Stimulated activated CD8-positive, alpha-beta memory T cell treated with anti-CD3 and anti-CD28 coated beads, Interleukin-4, amount 100 ng/mL, for 48 hours (primary cell): ENCODE results near the gene GMCL1.
"Not testable (repeated sequence)": the region's sequence is repeated elsewhere in the genome, so short reads cannot be mapped to it uniquely, and the experiment has no call there.

ENCODE experiments used
- DNase-seq: peaks from one replicate; pipeline ENCODE4 v3.0.0-alpha.2; 2020

GMCL1 gene

DNA sequence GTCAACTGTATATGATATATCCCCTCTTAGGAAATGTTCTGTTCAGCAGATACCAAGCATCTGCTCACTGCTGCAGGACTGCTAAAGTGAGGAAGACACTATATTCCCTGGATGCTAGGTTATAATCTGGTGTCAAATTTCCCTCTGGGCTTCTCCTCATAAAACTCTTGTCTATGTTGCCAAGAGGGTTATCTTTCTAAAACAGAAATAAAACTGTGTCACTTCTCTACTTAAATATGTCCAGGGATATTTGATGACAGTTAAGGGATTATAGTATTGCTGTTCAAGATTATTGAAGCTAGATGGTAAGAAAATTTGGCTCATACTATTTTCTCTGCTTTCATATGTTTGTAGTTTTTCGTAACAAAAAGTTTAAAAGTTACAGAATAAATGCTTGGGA is 33.8 kb downstream of the GMCL1 start:
- no peak for DNase-seq

DNA sequence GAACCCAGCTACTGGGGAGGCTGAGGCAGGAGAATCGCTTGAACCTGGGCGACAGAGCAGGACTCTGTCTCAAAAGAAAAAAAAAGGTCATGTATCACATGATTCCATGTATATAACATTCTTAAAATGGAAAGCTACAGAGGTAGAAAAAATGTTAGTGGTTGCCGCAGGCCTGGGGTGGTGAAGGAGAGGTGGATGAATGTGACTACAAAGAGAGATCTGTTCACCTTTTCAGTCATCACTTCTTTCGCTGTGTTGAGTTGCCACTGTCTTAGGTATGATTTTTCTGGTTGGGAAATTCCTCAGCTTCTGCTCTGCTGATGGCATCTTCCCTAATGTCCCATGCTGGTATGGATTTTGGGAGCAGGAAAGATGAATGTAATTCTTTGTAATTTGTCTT is 59.0 kb downstream of the GMCL1 start:
- no peak for DNase-seq

DNA sequence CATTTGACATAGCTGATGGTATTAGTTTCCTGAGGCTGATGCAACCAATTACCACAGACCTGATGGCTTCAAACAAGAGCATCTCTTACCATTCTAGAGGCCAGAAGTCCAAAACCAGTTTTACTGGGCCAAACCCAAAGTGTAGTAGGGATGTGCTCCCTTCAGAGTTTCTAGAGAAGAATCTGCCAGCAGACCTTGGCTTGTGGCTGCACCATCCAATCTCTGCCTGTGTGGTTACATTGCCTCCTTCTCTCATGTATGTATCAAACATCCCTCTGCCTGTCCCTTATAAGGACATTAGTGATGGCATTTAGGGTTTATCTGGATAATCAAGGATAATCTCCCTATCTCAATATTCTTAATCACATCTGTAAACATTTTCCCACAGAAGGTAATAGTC is 59.8 kb downstream of the GMCL1 start:
- DNase-seq = no peak

DNA sequence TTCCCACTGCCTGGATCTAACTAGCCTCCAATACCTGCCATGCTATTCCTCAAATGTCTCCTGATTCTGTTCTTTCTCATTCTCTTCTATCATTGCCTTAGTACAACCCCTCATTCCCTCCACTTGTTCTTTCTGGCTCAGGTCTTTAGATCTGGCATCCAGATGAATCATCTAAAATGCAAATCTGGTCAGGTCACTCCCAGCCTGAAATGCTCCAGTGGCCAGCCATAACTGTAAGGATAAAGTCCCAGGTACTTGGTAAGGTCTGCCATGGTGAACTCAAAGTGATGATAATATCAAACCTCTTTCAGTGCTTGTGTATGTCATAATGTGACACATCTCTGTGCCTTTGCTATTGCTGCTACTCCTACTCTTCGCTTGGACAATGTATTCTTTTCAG is 61.4 kb downstream of the GMCL1 start:
- no peak for DNase-seq

DNA sequence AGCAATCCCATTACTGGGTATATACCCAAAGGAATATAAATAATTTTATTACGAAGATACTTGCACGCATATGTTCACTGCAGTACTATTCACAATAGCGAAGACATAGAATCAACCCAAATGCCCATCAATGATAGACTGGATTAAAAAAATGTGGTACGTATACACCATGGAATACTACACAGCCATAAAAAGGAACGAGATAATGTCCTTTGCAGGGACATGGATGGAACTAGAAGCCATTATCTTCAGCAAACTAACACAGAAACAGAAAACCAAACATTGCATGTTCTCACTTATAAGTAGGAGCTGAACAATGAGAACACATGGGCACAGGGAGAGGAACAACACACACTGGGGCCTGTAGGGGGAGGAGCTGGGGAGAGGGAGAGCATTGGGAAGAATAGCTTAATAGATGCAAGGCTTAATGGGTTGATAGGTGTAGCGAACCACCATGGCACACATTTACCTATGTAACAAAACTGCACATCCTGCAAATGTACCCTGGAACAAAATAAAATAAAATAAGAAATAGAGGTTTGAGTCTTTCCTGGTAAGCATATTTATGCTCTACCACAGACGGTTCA is 63.5 kb downstream of the GMCL1 start:
- not testable (repeated sequence) for DNase-seq

DNA sequence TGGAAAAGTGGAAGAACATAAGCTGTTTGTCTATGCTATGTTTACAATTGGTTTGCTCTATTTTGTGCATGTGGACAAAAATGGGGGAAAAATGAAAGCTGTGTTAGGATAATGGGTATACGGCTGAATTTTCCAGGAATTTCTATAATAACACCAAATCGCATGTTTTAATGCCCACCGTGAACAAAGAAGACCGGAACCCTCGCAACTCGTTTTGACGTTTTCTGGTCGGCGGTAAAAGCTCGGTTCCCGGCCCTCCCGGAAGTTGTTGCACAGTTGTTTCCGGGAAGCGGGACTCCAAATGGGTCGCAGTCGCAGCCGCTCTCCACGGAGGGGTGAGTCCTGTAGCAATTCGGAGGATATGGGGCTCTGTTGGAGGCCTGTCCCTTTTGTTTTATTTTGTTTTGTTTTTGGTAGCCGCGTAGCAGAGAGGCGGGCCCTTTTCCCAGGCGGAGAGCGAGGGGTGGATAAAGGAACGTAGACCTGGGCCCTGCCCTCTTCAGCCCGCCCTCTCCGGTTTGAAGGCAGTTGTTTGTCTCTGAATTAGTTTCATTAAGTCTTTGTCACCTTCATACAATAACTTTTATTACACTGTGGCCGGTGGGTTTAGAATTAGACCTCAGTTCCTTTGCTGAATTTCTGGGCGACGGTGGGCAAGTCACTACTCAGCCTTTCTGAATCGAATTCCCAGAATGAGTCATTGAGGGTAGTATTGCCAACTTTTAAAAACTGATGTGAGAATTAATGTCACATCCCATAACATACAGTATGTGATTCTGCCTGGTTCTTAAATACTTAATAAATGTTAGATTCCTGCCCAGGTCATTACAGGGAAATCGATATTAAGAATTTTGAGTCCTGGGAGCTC is 64.5 kb downstream of the GMCL1 start, which contains the start of gene SNRNP27:
Gene SNRNP27, plus strand, starts transcription at position 273 of the 868 bp plus-strand sequence. Its CDS starts 29 bp downstream, at position 302.
- peak; percentile 86 for DNase-seq

DNA sequence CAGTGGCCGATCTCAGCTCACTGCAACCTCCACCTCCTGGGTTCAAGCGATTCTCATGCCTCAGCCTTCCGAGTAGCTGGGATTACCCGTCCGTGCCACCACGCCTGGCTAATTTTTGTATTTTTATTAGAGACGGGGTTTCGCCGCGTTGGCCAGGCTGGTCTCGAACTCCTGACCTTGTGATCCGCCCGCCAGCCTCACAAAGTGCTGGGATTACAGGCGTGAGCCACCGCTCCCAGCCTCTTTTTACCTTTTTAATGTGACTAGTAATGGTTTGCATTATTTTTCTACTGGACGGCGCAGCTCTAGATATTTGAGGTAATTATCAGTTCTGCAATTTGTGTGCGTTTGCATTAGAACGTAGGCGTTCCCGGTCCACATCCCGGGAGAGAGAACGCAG is 65.3 kb downstream of the GMCL1 start:
- not testable (repeated sequence) for DNase-seq

DNA sequence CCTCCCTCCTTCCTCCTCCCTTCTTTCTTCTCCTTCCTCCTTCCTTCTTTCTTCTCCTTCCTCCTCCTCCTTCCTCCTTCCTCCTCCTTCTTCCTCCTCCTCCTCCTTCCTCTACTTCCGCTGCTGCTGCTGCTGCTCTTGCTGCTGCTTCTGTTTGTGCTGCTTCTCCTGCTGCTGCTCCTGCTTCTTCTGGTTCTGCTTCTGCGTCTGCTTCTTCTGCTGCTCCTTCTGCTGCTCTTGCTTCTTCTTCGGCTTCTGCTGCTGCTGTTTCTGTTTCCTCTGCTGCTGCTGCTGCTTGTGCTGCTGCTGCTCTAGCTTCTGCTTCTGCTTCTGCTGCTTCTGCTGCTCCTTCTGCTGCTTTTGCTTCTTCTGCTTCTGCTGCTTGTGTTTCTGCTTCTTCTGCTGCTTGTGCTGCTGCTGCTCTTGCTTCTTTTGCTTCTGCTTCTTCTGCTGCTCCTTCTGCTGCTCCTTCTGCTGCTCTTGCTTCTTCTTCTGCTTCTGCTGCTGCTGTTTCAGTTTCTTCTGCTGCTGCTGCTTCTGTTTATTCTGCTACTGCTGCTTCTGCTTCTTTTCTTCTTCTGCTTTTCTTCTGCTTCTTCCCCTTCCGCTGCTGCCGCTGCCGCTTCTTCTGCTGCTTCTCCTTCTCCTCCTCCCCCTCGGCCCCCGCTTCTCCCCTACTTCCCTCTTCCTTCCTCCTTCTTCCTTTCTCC is 72.9 kb downstream of the GMCL1 start:
- DNase-seq = no peak

DNA sequence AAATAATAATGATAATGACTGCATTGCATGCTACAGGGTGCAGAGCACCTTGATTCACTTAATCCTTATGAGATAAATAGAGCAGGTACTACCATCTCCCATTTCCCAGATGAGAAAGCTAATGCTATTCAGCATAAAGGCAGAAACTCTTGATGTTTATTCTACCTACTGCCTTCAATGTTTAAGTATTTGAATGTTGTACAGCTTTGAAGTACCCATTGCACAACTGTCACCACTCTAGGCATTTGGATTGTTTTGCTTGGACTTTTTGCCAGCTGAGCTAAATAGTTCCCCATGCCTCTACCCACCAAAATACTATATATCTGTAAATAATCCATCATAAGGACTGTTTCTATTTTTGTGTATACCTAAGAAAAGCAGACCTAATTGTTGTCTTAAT is 77.8 kb downstream of the GMCL1 start:
- DNase-seq = no peak

DNA sequence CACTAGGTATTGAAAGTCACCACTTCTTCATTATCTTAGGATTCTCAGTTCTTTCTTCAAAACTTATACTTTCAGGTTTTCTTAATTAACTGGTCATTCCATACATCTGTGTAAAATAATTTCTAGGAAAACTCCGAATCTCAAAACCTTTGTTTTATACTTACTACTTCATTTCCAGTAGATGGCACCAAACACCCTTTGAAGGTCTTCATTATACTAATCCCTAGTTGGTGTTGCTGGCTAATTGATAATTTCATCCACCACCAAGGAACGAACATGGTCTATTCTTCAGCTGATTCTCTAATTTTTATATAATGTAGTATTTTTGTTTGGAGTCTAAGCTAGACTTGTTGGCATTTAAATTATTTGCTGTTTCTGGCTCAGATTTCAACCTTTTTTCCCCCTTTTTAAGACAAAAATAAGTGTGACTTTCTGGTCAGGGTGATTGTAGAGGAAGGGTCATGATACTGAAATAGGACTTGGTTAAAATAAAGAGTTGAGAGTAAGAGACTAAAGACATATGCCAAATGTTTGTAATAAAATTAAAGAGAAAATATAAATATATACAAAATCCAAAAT is 82.6 kb downstream of the GMCL1 start:
- DNase-seq = no peak

DNA sequence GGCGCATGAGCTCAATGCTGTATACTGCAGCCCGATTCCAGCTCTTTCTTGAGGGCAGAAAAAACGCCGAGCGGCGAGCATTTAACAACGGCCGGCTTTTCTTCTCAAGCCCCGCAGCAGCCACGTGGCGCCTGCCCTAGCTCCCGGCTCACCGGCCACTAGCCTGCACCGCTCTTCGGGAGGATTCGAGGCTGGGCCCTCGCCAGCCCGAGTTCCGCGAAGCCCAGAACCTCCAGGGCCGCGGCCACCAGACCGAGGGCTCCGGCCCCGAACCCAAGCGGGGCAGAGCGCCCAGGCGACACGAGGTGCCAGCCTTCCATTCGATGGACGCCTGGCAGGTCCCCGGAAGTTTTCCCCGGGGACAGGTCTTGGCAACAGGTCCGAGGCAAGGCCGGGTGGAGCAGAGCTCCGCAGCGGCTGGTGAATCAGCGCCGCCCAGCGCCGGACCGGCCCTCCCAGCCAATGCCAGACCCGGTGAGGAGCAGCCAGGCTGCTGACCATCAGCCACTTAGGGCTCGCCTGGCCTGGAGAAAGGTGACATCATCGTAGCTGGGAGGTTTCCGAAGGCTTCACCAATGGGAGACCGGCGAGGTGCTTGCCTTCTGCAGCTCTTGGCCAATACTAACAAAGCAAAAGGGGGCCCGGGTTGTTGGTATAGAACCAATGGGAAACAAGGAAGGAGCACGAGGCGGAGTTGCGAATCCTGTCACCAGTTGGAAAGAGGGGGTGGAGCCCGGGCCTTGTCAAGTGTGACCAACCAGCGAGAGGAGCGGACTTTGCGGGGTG is 84.9 kb downstream of the GMCL1 start:
- DNase-seq = no peak

DNA sequence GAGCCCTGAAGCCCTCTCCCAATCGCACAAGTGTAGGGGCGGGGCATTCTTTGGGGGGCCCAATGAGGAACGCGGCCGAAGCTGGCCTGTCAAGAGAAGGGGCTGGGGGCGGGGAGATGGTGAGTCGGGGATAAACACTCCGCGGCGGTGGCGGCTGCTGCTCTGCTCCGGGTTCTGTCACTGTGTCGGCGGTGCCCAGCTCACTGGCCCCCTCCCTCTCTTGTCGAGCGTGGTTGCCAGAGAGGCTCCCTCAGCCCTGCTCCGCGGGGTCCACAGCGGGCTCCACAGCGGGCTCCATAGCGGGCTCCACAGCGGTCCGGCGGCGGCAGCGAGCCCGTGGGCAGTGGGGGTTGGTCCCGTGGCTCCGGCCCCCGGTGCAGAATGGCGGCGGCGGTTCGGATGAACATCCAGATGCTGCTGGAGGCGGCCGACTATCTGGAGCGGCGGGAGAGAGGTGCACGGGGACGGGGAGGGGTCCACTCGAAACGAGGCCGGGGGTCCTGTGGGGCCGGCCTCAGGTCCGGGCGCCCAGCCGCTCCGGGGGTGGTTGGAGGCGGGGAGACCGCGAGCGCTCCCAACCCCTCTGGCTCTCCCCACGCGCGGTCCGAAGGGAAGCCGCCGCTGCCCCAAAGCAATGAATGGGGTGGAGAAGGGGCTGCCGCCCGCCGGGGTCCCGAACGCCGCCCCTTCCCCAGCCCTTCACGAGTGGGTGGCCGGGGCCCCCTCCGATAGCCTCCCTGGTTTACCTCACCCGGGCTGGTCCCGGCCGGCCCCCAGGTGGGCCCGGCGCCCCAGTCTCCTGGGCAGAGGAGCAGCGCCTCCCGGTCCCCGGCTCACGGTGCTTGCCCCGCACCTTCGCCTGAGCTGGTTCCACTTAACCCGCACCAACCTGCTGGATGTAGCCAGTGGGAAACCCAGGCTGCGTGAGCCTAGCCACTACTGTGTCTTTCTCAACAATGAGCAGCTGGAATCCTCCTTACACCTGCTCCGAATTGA is 85.8 kb downstream of the GMCL1 start, which contains the start of gene MXD1:
Gene MXD1, plus strand, starts transcription at position 160 of the 996 bp plus-strand sequence. Its CDS starts 222 bp downstream, at position 382.
- DNase-seq = peak; percentile 100

DNA sequence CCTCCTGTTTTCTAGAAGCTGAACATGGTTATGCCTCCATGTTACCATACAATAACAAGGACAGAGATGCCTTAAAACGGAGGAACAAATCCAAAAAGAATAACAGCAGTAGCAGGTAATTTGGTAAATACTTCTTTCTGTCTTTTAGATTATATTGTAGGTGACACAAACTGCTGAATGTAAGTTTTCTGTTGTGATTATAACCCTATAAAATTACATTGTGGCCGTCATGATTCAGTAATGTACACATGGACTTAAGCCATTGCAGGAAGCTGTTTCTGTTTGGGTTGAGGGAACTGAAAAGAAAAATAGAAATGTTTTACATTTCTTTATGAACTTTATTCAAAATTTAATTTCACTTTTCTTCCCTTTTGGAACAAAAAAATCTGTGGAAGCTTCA is 86.6 kb downstream of the GMCL1 start:
- no peak for DNase-seq

DNA sequence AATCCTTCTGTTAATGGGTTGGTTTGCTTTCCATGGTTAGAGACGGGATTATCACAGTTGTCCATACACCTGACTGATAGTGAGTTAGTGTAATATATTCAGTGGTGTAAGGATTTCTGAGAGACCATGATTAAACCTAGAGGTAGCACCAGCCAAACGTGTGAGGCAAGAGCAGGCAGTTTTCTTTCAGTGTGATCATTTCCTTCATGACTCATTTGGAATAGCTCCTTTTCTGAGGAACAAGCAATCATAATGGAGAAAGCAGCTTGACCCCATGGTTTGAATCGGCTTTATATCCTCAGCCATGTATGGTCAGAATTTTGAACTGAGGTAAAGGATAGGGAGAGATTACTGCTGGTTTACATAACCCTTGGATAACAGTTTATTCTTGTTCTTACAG is 88.4 kb downstream of the GMCL1 start:
- DNase-seq = no peak

DNA sequence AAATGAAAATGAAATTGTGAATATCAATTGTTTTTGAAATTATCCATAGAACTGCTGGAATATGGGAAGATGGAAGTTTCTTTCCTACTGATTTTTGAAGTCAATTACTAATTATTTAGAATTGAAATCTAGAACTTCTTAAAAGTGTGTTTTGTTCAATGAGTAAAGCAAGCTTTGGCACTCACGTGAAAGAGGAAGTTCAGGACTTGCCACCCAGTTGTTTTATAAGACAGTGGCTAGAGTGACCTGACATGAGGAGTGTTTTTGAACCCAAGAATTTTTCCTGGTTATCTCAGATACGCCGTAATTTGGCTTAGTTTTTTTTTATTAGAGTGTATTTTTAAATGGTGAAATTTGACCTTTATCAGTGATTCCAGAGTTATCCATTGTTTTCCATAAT is 88.9 kb downstream of the GMCL1 start:
- no peak for DNase-seq

DNA sequence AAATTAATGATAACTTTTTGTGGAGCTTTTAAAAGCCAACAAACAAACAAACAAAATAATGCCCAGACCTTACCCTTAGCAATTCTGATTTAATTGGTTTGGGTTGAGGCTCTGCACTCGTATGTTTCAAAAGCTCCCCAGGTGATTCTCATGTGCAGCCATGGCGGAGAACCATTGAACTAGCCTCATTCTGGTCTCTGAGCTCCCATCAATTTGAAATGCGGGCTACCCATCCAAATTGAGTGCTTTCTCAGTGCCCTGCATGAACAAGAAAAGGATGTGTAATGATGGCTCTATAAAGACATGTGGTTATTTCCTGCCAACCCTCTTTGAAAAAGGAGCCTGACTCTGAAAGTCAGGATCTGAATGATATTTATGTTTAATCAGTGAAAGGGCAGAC is 93.7 kb downstream of the GMCL1 start:
- DNase-seq = no peak

DNA sequence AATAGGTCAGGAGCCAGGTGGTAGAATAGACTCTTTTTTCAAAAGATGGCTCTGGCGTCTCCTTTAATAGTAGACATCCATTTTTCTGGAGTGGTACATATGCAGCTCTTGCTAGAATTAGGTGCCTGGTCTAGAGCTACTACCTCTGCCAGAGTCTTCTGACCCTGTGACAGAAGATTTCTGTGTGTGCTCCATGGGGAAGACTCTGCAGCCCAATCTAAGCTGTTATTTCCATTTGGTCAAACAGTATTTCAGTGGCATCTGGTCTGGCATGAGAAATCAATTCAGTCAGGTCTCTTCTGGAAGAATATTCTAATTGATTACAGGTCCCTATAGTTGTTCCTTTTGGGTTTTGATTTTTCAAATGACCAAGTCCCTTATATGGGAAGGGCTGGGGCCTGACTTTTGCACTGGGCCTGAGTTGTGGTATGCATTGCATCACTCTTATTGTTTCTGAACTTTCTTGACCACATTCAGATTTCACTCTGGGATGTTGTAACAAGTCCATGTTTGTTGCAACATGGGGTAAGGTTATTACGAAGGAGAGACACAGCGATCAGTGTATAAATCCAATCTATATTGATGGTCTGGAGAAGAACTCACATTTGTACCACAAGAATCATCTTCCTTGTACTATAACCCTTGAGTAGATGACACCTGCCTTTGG is 97.5 kb downstream of the GMCL1 start:
- DNase-seq = no peak
